Measurements from ENCODE around the gene MINAR1.

DNA sequence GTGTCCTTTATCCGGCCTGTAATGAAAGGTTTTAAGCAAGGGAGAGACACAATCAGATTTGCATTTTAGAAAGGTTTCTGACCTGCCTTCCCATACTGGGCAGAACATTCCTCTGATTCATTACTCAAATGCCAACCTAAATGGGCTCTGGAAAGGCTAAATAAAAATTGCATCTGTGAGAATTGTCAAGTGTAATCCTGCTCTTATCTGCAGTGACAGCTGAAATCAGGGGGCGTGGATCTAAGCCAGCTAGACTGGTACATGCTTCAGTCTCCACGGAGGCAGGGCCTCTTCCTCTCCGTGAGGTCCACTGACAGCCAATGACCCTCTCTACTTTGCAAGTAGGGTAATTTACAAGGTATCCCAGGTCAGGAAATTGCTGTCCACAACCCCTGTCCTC is 32.5 kb upstream of the MINAR1 start:
- TF ChIP-seq, protein P1, sequence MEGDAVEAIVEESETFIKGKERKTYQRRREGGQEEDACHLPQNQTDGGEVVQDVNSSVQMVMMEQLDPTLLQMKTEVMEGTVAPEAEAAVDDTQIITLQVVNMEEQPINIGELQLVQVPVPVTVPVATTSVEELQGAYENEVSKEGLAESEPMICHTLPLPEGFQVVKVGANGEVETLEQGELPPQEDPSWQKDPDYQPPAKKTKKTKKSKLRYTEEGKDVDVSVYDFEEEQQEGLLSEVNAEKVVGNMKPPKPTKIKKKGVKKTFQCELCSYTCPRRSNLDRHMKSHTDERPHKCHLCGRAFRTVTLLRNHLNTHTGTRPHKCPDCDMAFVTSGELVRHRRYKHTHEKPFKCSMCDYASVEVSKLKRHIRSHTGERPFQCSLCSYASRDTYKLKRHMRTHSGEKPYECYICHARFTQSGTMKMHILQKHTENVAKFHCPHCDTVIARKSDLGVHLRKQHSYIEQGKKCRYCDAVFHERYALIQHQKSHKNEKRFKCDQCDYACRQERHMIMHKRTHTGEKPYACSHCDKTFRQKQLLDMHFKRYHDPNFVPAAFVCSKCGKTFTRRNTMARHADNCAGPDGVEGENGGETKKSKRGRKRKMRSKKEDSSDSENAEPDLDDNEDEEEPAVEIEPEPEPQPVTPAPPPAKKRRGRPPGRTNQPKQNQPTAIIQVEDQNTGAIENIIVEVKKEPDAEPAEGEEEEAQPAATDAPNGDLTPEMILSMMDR (IDR thresholded peaks at IDR 0.05) = no peak
- no peak for TF ChIP-seq POLR2A (IDR thresholded peaks at IDR 0.05)
